GM18520 (cell line): ENCODE measurements around the gene FER1L5.
A peak's percentile ranks its signal among the peaks of the same experiment; 100 is the strongest.
"Not testable (repeated sequence)": the region's sequence is repeated elsewhere in the genome, so short reads cannot be mapped to it uniquely, and the experiment has no call there.

ENCODE experiments used
- ATAC-seq: cut with Tn5 transposase; IDR thresholded peaks from one replicate; pipeline ENCODE4 v1.9.1; 2021; ENCODE audit not compliant: unreplicated experiment

The FER1L5 gene

GRCh38 chr2:96633641-96634040, 8.9 kb upstream of the FER1L5 start:
- no peak for ATAC-seq

GRCh38 chr2:96636551-96637171, 5.9 kb upstream of the FER1L5 start:
- ATAC-seq, result no peak

- ATAC-seq, result peak; percentile 49
Observed at GRCh38 chr2:96637385-96638143, 5.0 kb upstream of the FER1L5 start.

- ATAC-seq, result peak; percentile 74
Observed at GRCh38 chr2:96638144-96639121, 4.1 kb upstream of the FER1L5 start, which contains the start of gene KANSL3. TSS of gene KANSL3 (minus strand) at chr2:96638312. CDS start at chr2:96637135, 1,177 bp downstream.

GRCh38 chr2:96647681-96648080, 5.1 kb downstream of the FER1L5 start:
- no peak for ATAC-seq

GRCh38 chr2:96648306-96648930, 5.9 kb downstream of the FER1L5 start:
- no peak for ATAC-seq

GRCh38 chr2:96649342-96649741, 6.8 kb downstream of the FER1L5 start:
- no peak for ATAC-seq

GRCh38 chr2:96651793-96652192, 9.2 kb downstream of the FER1L5 start:
- ATAC-seq, result no peak

GRCh38 chr2:96654791-96655190, 12.2 kb downstream of the FER1L5 start:
- ATAC-seq, result not testable (repeated sequence)

GRCh38 chr2:96655526-96655925, 13.0 kb downstream of the FER1L5 start:
- ATAC-seq, result no peak

GRCh38 chr2:96656540-96656939, 14.0 kb downstream of the FER1L5 start:
- no peak for ATAC-seq

- ATAC-seq, result no peak
Observed at GRCh38 chr2:96661324-96661723, 18.8 kb downstream of the FER1L5 start.

- no peak for ATAC-seq
Observed at GRCh38 chr2:96662360-96662759, 19.8 kb downstream of the FER1L5 start.

- ATAC-seq, result no peak
Observed at GRCh38 chr2:96663177-96663576, 20.6 kb downstream of the FER1L5 start.

GRCh38 chr2:96663829-96664228, 21.3 kb downstream of the FER1L5 start:
- no peak for ATAC-seq

GRCh38 chr2:96664366-96664925, 21.9 kb downstream of the FER1L5 start:
- ATAC-seq, result no peak

- ATAC-seq, result no peak
Observed at GRCh38 chr2:96665083-96665569, 22.6 kb downstream of the FER1L5 start.

- not testable (repeated sequence) for ATAC-seq
Observed at GRCh38 chr2:96665717-96666116, 23.2 kb downstream of the FER1L5 start.

GRCh38 chr2:96668771-96669170, 26.2 kb downstream of the FER1L5 start:
- no peak for ATAC-seq

GRCh38 chr2:96669539-96670215, 27.1 kb downstream of the FER1L5 start:
- ATAC-seq, result no peak
